ENCODE measurements around the gene MCUB.
A peak's percentile ranks its signal among the peaks of the same experiment; 100 is the strongest.

MCUB gene

GRCh38 chr4:109721033-109721432, 161.0 kb downstream of the MCUB start:
- TF ChIP-seq NFRKB (IDR thresholded peaks at IDR 0.05) (no peak), HDGF (IDR thresholded peaks at IDR 0.05; ENCODE audit: borderline replicate concordance) (no peak), ELF4 (IDR thresholded peaks at IDR 0.05) (no peak), TARDBP (IDR thresholded peaks at IDR 0.05) (no peak), ZNF384 (IDR thresholded peaks at IDR 0.05) (no peak), CTBP1 (IDR thresholded peaks at IDR 0.05; ENCODE audit: borderline replicate concordance) (no peak), PKNOX1 (IDR thresholded peaks at IDR 0.05) (no peak)
- CTCF ChIA-PET: no interaction called here
- no peak for DNase-seq (ENCODE audit: extremely low spot score)
- POLR2A ChIA-PET: no interaction called here

GRCh38 chr4:109722357-109722756, 162.3 kb downstream of the MCUB start:
- TF ChIP-seq FOXA1 (IDR thresholded peaks at IDR 0.05) (no peak), NFRKB (IDR thresholded peaks at IDR 0.05) (no peak), LEF1 (IDR thresholded peaks at IDR 0.05; ENCODE audit: borderline replicate concordance) (no peak), ZNF384 (IDR thresholded peaks at IDR 0.05) (no peak), SUZ12 (IDR thresholded peaks at IDR 0.05) (no peak), BHLHE40 (IDR thresholded peaks at IDR 0.05; ENCODE audit: borderline replicate concordance) (no peak), TARDBP (IDR thresholded peaks at IDR 0.05) (no peak), L3MBTL2 (conservative IDR thresholded peaks at IDR 0.05) (no peak), ARNT (IDR thresholded peaks at IDR 0.05) (no peak), ELF4 (IDR thresholded peaks at IDR 0.05) (no peak), FOXK2 (IDR thresholded peaks at IDR 0.05) (no peak), CTBP1 (IDR thresholded peaks at IDR 0.05; ENCODE audit: borderline replicate concordance) (no peak)
- CTCF ChIA-PET: no interaction called here
- POLR2A ChIA-PET: no interaction called here
- no peak for DNase-seq (ENCODE audit: extremely low spot score)

GRCh38 chr4:109723110-109723509, 163.1 kb downstream of the MCUB start:
- DNase-seq (ENCODE audit: extremely low spot score): no peak
- POLR2A ChIA-PET: no interaction called here
- TF ChIP-seq LEF1 (IDR thresholded peaks at IDR 0.05; ENCODE audit: borderline replicate concordance) (no peak), FOXM1 (IDR thresholded peaks at IDR 0.05; ENCODE audit: borderline replicate concordance) (no peak), L3MBTL2 (conservative IDR thresholded peaks at IDR 0.05) (no peak), CTBP1 (IDR thresholded peaks at IDR 0.05; ENCODE audit: borderline replicate concordance) (no peak), NFRKB (IDR thresholded peaks at IDR 0.05) (no peak), FOXK2 (IDR thresholded peaks at IDR 0.05) (no peak), ZNF384 (IDR thresholded peaks at IDR 0.05) (no peak), ARNT (IDR thresholded peaks at IDR 0.05) (no peak), HDGF (IDR thresholded peaks at IDR 0.05; ENCODE audit: borderline replicate concordance) (no peak), FOXA1 (IDR thresholded peaks at IDR 0.05) (no peak), PKNOX1 (IDR thresholded peaks at IDR 0.05) (no peak), ELF4 (IDR thresholded peaks at IDR 0.05) (no peak), SP1 (IDR thresholded peaks at IDR 0.05) (no peak), BHLHE40 (IDR thresholded peaks at IDR 0.05; ENCODE audit: borderline replicate concordance) (no peak), TARDBP (IDR thresholded peaks at IDR 0.05) (no peak), SUZ12 (IDR thresholded peaks at IDR 0.05) (no peak)
- CTCF ChIA-PET: no interaction called here

GRCh38 chr4:109728385-109728784, 168.3 kb downstream of the MCUB start:
- DNase-seq (ENCODE audit: extremely low spot score): no peak
- TF ChIP-seq ELF4 (IDR thresholded peaks at IDR 0.05) (no peak), SUZ12 (IDR thresholded peaks at IDR 0.05) (no peak), LEF1 (IDR thresholded peaks at IDR 0.05; ENCODE audit: borderline replicate concordance) (no peak), TARDBP (IDR thresholded peaks at IDR 0.05) (no peak), PKNOX1 (IDR thresholded peaks at IDR 0.05) (no peak), BHLHE40 (IDR thresholded peaks at IDR 0.05; ENCODE audit: borderline replicate concordance) (no peak), SP1 (IDR thresholded peaks at IDR 0.05) (no peak), ARNT (IDR thresholded peaks at IDR 0.05) (no peak), L3MBTL2 (conservative IDR thresholded peaks at IDR 0.05) (no peak), FOXA1 (IDR thresholded peaks at IDR 0.05) (no peak), ZNF384 (IDR thresholded peaks at IDR 0.05) (no peak), FOXK2 (IDR thresholded peaks at IDR 0.05) (no peak), FOXM1 (IDR thresholded peaks at IDR 0.05; ENCODE audit: borderline replicate concordance) (no peak), HDGF (IDR thresholded peaks at IDR 0.05; ENCODE audit: borderline replicate concordance) (no peak), NFRKB (IDR thresholded peaks at IDR 0.05) (no peak), CTBP1 (IDR thresholded peaks at IDR 0.05; ENCODE audit: borderline replicate concordance) (no peak)
- POLR2A ChIA-PET: interaction anchor here (1.0 kb wide), 1 partner anchor 23 kb away, joined by 3 read pairs; no protein-coding TSS in a partner anchor
- CTCF ChIA-PET: no interaction called here

- CTCF ChIA-PET: interaction anchor here (0.6 kb wide), 1 partner anchor 482 kb away, joined by 5 read pairs; no protein-coding TSS in a partner anchor
- POLR2A ChIA-PET: interaction anchor here (1.0 to 1.1 kb wide), 2 partner anchors 24 to 303 kb away, joined by 3 read pairs; no protein-coding TSS in a partner anchor
- TF ChIP-seq NFRKB (IDR thresholded peaks at IDR 0.05) (no peak), FOXK2 (IDR thresholded peaks at IDR 0.05) (no peak), ELF4 (IDR thresholded peaks at IDR 0.05) (no peak), L3MBTL2 (conservative IDR thresholded peaks at IDR 0.05) (peak; percentile 28; the same call in 1 of the 2 replicates), HDGF (IDR thresholded peaks at IDR 0.05; ENCODE audit: borderline replicate concordance) (no peak), SUZ12 (IDR thresholded peaks at IDR 0.05) (no peak), PKNOX1 (IDR thresholded peaks at IDR 0.05) (peak; percentile 77)
- peak; percentile 21 for DNase-seq (ENCODE audit: extremely low spot score)
These were observed 169.2 kb downstream of the MCUB start for GRCh38 chr4:109729117-109729717.
